Measurements from ENCODE around the gene CTBS.

CTBS gene

GRCh38 chr1:84603941-84604830 lies 29.9 kb upstream of the CTBS start:
- ChIA-PET CTCF (interaction anchor here (0.6 to 1.2 kb wide), 5 partner anchors 14 to 716 kb away, joined by 3 to 4 read pairs (median 3); no protein-coding TSS in a partner anchor), POLR2A (no interaction called here)
- Histone ChIP-seq H3K9me3 (ENCODE audit: control insufficient read depth, insufficient read depth, low read depth, low read length) (no peaks in the 10 kb centered on the region), H3K4me1 (ENCODE audit: control insufficient read depth, insufficient read depth, low read length) (no peaks in the 10 kb centered on the region), H3K36me3 (ENCODE audit: control insufficient read depth in 2 of 2, insufficient read depth in 1 of 2, low read length in 2 of 2) (no peaks in the 10 kb centered on the region), H3K4me3 (ENCODE audit: low read depth, low read length) (no peak overlapping the region), H3K27ac (ENCODE audit: extremely low read depth, low read depth, low read length) (no peak overlapping the region)
- TF ChIP-seq ZNF362 (tag by site-specific recombination; IDR thresholded peaks at IDR 0.05): 0 out of 2 replicates have a peak, but pooled peaks have one; percentile 15
- no peak for TF ChIP-seq ZFHX2 (tag by site-specific recombination; conservative IDR thresholded peaks at IDR 0.05)
- no peak for TF ChIP-seq ZNF433 (tag by site-specific recombination; IDR thresholded peaks at IDR 0.05; ENCODE audit: low read depth)
- TF ChIP-seq FEZF1 (tag by site-specific recombination; IDR thresholded peaks at IDR 0.05): 0 out of 2 replicates have a peak, but pooled peaks have one; percentile 5
- TF ChIP-seq REST (tag by site-specific recombination; IDR thresholded peaks at IDR 0.05): 0 out of 2 replicates have a peak, but pooled peaks have one; percentile 14
- 0 out of 2 replicates have a peak, but pooled peaks have one; percentile 11 for TF ChIP-seq ZNF610 (tag by site-specific recombination; IDR thresholded peaks at IDR 0.05; ENCODE audit: borderline replicate concordance)
- no peak for TF ChIP-seq SP3 (tag by site-specific recombination; IDR thresholded peaks at IDR 0.05)
- no peak for TF ChIP-seq ZNF518A (tag by site-specific recombination; conservative IDR thresholded peaks at IDR 0.05; ENCODE audit: low read depth)
- TF ChIP-seq SP2 (tag by site-specific recombination; IDR thresholded peaks at IDR 0.05): no peak
- TF ChIP-seq ZNF366 (tag by site-specific recombination; conservative IDR thresholded peaks at IDR 0.05): peak; percentile 69
- no peak for TF ChIP-seq ZNF404 (tag by site-specific recombination; IDR thresholded peaks at IDR 0.05)
- TF ChIP-seq ZNF341 (tag by site-specific recombination; IDR thresholded peaks at IDR 0.05; ENCODE audit: low read depth): peak; percentile 37; the same call in 1 of the 2 replicates
- TF ChIP-seq ZNF266 (tag by site-specific recombination; IDR thresholded peaks at IDR 0.05; ENCODE audit: low read depth): no peak
- no peak for TF ChIP-seq ZNF530 (tag by site-specific recombination; IDR thresholded peaks at IDR 0.05; ENCODE audit: low read depth)
- no peak for TF ChIP-seq ZNF26 (tag by site-specific recombination; IDR thresholded peaks at IDR 0.05)
- TF ChIP-seq ZSCAN4 (tag by site-specific recombination; IDR thresholded peaks at IDR 0.05): no peak
- 0 out of 2 replicates have a peak, but pooled peaks have one; percentile 44 for TF ChIP-seq ZNF580 (tag by site-specific recombination; IDR thresholded peaks at IDR 0.05)
- TF ChIP-seq ZNF785 (tag by site-specific recombination; IDR thresholded peaks at IDR 0.05): no peak
- no peak for TF ChIP-seq ZBTB7A (tag by site-specific recombination; IDR thresholded peaks at IDR 0.05; ENCODE audit: low read depth)
- TF ChIP-seq ZFP3 (tag by site-specific recombination; IDR thresholded peaks at IDR 0.05; ENCODE audit: low read depth): no peak
- TF ChIP-seq ZNF292 (tag by site-specific recombination; IDR thresholded peaks at IDR 0.05; ENCODE audit: borderline replicate concordance, low read depth): no peak
- TF ChIP-seq ZNF660 (tag by site-specific recombination; IDR thresholded peaks at IDR 0.05): peak; percentile 99
- no peak for TF ChIP-seq ZNF514 (tag by site-specific recombination; IDR thresholded peaks at IDR 0.05)
- TF ChIP-seq ZNF473 (tag by site-specific recombination; IDR thresholded peaks at IDR 0.05): no peak
